Central memory CD8-positive, alpha-beta T cell (primary cell): ENCODE data around the gene ABCC8.

Source experiments
- ATAC-seq: fragments of 150-1000 bp; cut with Tn5 transposase; replicated peaks from 2 replicates; pipeline ENCODE4 v1.10.0; 2022; ENCODE audit warnings: mild to moderate bottlenecking, moderate FRiP score, moderate number of reproducible peaks; ENCODE audit not compliant: poor library complexity, severe bottlenecking; ENCODE audit errors: extremely low read depth
- DNase-seq, 2 donors: peaks; one replicate each; pipeline ENCODE4 v3.0.0; 2021; ENCODE audit warnings: low spot score in 2 of 2
- H3K27ac Mint-ChIP-seq: one replicate; pipeline ENCODE4 v1.8.0; 2022; ENCODE audit warnings: low read depth, mild to moderate bottlenecking, moderate library complexity, mixed read lengths
- H3K27me3 Mint-ChIP-seq: one replicate; pipeline ENCODE4 v1.8.0; 2022; ENCODE audit warnings: mixed read lengths
- H3K36me3 Mint-ChIP-seq: one replicate; pipeline ENCODE4 v1.8.0; 2022; ENCODE audit warnings: mild to moderate bottlenecking, moderate library complexity, mixed read lengths; ENCODE audit not compliant: insufficient read depth
- H3K4me1 Mint-ChIP-seq: one replicate; pipeline ENCODE4 v1.8.0; 2022; ENCODE audit warnings: mixed read lengths
- H3K4me3 Mint-ChIP-seq: one replicate; pipeline ENCODE4 v1.8.0; 2022; ENCODE audit warnings: mild to moderate bottlenecking, moderate library complexity, mixed read lengths
- H3K9me3 Mint-ChIP-seq: one replicate; pipeline ENCODE4 v1.8.0; 2022; ENCODE audit warnings: mixed read lengths

Gene ABCC8

GRCh38 chr11:17353821-17354600, 122.6 kb downstream of the ABCC8 start:
- ATAC-seq (no peak), DNase-seq (no peak)
- Mint-ChIP-seq H3K36me3 (peaks cover 16% of the 10 kb centered on the region), H3K4me1 (peaks cover 34% of the 10 kb centered on the region), H3K27me3 (no peaks in the 10 kb centered on the region), H3K4me3 (peak overlapping the region; percentile 88), H3K9me3 (no peaks in the 10 kb centered on the region), H3K27ac (peak overlapping the region; percentile 96)

GRCh38 chr11:17352950-17353820, 123.5 kb downstream of the ABCC8 start:
- peaks cover 16% of the 10 kb centered on the region for H3K36me3 Mint-ChIP-seq
- ATAC-seq (peak; percentile 44), DNase-seq (peak; percentile 16 to 19)
- H3K4me3 Mint-ChIP-seq: peak overlapping the region; percentile 88
- H3K9me3 Mint-ChIP-seq: no peaks in the 10 kb centered on the region
- H3K4me1 Mint-ChIP-seq: peaks cover 34% of the 10 kb centered on the region
- H3K27ac Mint-ChIP-seq: peak overlapping the region; percentile 96
- H3K27me3 Mint-ChIP-seq: no peaks in the 10 kb centered on the region

GRCh38 chr11:17351510-17352176, 125.0 kb downstream of the ABCC8 start, which contains the start of gene NCR3LG1:
TSS of gene NCR3LG1 (plus strand) at chr11:17351800. CDS start at chr11:17351970, 170 bp downstream.
- Mint-ChIP-seq H3K9me3 (no peaks in the 10 kb centered on the region), H3K27ac (peak within 1 kb of the TSS; percentile 96), H3K36me3 (peaks cover 16% of the 10 kb centered on the region), H3K27me3 (no peaks in the 10 kb centered on the region), H3K4me1 (peaks cover 34% of the 10 kb centered on the region), H3K4me3 (peak within 1 kb of the TSS; percentile 88)
- ATAC-seq (peak; percentile 70), DNase-seq (peak; percentile 46 to 49)

GRCh38 chr11:17351172-17351509, 125.5 kb downstream of the ABCC8 start:
- Mint-ChIP-seq H3K4me1 (peaks cover 34% of the 10 kb centered on the region), H3K27me3 (no peaks in the 10 kb centered on the region), H3K9me3 (no peaks in the 10 kb centered on the region), H3K27ac (peak overlapping the region; percentile 96), H3K4me3 (peak overlapping the region; percentile 88), H3K36me3 (peaks cover 16% of the 10 kb centered on the region)
- no peak for DNase-seq
- no peak for ATAC-seq

- H3K27ac Mint-ChIP-seq: peak overlapping the region; percentile 96
- H3K9me3 Mint-ChIP-seq: no peaks in the 10 kb centered on the region
- DNase-seq (no peak), ATAC-seq (no peak)
- peaks cover 34% of the 10 kb centered on the region for H3K4me1 Mint-ChIP-seq
- peak overlapping the region; percentile 88 for H3K4me3 Mint-ChIP-seq
- H3K36me3 Mint-ChIP-seq: peaks cover 16% of the 10 kb centered on the region
- H3K27me3 Mint-ChIP-seq: no peaks in the 10 kb centered on the region
These were observed 126.0 kb downstream of the ABCC8 start for GRCh38 chr11:17350455-17351171.

GRCh38 chr11:17347676-17348075, 129.0 kb downstream of the ABCC8 start:
- Mint-ChIP-seq H3K27ac (no peak overlapping the region), H3K4me3 (no peak overlapping the region), H3K27me3 (no peaks in the 10 kb centered on the region), H3K36me3 (peaks cover 6% of the 10 kb centered on the region), H3K4me1 (peaks cover 15% of the 10 kb centered on the region), H3K9me3 (no peaks in the 10 kb centered on the region)
- DNase-seq (no peak), ATAC-seq (no peak)

- no peaks in the 10 kb centered on the region for H3K27me3 Mint-ChIP-seq
- no peaks in the 10 kb centered on the region for H3K4me1 Mint-ChIP-seq
- H3K36me3 Mint-ChIP-seq: peaks cover 2% of the 10 kb centered on the region
- no peak overlapping the region for H3K4me3 Mint-ChIP-seq
- ATAC-seq (no peak), DNase-seq (no peak)
- H3K9me3 Mint-ChIP-seq: no peaks in the 10 kb centered on the region
- H3K27ac Mint-ChIP-seq: no peak overlapping the region
These were observed 132.7 kb downstream of the ABCC8 start for GRCh38 chr11:17343907-17344306.

- no peaks in the 10 kb centered on the region for H3K27me3 Mint-ChIP-seq
- no peak overlapping the region for H3K4me3 Mint-ChIP-seq
- no peaks in the 10 kb centered on the region for H3K9me3 Mint-ChIP-seq
- H3K4me1 Mint-ChIP-seq: no peaks in the 10 kb centered on the region
- DNase-seq (no peak), ATAC-seq (no peak)
- peak overlapping the region; percentile 29 for H3K27ac Mint-ChIP-seq
- peaks cover 4% of the 10 kb centered on the region for H3K36me3 Mint-ChIP-seq
These were observed 133.4 kb downstream of the ABCC8 start for GRCh38 chr11:17343257-17343656.
